ENCODE results near the gene GRHL3.

DNA sequence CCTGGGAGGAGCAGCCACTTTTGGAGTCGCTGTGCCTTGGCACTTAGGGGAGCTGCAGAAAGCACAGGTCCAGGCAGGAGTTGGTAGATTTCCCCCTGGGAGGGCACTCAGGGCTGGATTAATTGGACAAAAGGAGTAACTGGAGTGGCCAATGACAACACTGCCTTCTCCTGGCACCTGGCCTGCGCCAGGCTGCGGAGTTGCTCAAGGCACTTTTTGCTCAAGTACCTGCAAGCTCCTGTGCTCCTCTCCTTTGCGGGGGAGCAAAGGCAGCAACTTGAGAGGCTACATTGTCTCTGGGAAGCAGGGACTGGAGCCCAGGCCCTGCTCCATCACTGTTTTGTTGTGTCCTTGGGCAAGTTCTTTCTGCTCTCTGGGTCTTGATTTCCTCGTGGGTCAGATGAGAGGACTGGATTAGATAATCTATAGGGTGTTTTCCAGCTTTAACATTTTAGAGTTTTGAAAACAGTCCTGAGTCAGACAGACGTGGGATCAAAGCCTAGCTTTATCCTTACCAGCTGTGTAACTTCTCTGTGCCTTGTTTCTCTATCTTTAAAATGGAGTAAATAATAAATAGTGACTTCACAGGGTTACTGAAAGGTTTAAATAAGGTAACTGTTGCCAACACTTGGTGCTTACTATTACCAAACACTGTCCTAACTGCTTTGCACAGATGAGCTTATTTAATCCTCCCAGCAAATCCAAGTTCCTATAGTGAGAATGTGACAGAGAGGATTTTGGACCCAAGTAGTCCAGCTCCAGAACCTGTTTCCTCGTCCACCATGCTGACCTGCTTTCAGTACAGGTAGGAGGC lies 18.0 kb upstream of the GRHL3 start:
- no peak for TF ChIP-seq EZH2 (IDR thresholded peaks at IDR 0.05; ENCODE audit: borderline replicate concordance)
- TF ChIP-seq, protein P1, sequence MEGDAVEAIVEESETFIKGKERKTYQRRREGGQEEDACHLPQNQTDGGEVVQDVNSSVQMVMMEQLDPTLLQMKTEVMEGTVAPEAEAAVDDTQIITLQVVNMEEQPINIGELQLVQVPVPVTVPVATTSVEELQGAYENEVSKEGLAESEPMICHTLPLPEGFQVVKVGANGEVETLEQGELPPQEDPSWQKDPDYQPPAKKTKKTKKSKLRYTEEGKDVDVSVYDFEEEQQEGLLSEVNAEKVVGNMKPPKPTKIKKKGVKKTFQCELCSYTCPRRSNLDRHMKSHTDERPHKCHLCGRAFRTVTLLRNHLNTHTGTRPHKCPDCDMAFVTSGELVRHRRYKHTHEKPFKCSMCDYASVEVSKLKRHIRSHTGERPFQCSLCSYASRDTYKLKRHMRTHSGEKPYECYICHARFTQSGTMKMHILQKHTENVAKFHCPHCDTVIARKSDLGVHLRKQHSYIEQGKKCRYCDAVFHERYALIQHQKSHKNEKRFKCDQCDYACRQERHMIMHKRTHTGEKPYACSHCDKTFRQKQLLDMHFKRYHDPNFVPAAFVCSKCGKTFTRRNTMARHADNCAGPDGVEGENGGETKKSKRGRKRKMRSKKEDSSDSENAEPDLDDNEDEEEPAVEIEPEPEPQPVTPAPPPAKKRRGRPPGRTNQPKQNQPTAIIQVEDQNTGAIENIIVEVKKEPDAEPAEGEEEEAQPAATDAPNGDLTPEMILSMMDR (IDR thresholded peaks at IDR 0.05; ENCODE audit: poor library complexity) = no peak

Data from hepatocyte (in vitro differentiated cells).